Measurements from ENCODE around the gene NT5DC1.

The NT5DC1 gene

DNA sequence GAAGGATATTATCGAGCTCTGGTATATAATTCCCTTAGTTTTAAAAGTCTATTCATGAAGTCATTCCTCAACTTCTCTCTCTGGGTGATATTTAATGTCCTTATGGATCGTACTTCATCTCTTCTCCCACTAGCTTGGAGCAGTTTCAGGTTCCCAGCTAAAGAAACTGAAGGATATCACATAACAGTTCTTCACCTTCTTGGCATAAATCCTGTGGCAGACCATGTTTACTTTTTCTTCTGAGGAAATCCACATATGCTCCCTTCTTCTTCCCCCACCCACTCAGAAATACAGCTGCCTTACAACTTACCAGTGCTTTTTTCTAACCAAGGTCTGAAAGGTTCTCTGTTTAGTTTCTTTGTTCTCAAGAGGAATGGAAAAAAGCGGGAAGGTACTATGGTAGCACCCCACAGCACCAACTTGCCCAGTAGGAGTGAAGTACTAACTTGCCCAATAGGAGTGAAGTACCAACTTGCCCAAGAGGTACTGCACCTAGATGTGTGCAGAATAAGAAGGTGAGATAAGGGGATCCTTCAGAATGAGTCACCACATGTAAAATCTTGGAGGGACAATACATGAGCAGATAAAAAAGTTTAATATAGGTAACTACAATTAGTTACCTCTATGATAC is 100.1 kb downstream of the NT5DC1 start:
- no peak for FAIRE-seq

DNA sequence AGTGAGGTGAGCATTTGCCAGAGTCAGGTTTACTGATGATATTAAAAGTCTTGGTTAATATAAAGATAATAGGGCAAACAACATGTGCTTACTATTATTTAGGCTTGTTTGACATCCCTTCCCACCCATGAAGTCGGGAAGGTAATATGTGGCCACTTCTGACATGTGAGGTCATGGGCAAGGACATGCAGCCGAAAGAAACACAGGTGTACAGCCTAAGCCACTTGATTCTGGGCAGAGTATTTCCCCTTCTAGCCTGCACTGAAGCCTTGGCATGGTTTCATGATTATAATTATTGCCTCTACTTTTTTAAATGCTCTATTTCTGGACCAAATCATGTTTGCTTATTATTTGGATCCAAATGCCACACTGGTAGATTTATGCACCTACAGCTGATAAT is 100.9 kb downstream of the NT5DC1 start:
- no peak for FAIRE-seq

DNA sequence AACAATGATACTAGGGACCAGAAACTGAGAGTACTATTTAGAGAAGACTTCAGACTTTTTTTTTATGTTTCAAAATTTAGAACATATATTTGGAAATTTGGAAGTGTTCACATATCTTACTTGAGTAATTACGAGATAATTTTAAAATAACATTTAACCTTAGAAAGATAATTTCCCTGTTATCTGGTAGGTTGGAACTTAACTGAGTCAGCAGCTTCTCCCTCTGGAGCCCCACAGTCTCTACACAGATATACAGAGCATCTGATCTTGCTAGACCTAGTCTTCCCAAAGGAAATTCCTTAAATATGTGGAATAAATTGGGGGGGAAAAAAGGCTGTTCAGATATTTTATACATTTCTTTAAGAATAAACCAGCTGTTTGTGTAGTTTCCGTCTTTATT is 104.6 kb downstream of the NT5DC1 start:
- FAIRE-seq, result no peak

DNA sequence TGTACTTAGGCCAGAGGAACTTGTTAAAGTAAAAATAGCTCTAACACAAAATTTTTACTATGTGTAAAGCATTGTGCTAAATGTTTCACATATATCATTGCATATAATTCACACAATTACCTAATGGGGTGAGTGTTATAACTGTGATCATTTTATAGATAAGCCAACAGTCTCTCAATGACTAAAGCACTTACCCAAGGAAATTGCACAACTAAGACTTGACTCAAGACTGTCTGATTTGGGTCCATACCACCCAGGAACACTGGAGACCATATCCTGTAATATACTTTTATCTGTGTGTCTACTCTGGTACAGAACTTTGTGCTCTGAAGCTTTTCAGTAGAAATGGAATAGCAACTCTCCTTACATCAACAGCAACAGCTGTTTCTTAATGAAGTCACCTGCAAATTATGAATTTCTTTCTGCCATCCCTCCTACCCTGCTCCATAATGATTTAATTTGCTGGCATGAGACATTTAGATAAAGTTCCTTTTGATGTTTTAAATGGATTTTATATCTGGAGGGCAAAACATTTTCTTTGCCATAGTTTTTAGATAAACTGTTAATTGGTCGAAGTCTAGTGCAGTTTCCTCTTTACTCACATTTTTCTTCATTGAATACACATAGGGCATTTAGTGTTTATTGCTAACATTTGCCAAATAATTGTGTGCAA is 105.7 kb downstream of the NT5DC1 start:
- no peak for FAIRE-seq

DNA sequence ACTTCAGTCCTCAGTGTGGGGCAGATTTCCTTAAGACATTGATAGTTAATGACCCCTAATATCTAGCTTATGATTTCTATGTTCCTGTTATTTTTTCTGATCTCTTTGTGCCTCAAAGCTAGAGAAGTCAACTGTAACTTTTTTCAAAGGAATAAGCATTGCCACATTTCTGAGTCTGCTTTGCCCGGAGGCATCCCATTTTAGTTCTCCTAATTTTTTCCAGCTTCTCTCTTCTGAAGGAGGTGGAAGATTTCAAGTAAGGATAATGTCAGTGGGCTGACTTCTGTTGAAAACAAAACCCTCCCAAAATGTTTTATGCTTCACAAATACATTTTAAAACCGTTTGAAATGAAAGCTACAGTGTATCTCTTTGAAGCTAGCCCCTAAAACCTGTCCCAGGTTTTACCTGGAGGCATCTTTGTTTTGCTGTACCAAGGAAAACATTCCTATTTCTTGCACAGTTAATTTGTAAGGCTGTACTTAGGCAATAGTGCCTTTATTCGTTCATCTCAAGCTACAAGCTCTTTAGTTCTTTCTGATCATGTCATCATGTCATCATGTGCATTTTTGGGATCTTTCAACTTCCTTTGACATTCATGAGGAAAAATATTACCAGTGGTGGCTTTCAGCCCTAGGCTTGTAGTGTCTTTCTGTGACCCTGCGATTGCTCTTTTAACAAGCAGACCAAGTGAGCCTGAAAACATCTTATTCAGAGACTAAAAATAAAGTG is 107.6 kb downstream of the NT5DC1 start:
- no peak for FAIRE-seq

DNA sequence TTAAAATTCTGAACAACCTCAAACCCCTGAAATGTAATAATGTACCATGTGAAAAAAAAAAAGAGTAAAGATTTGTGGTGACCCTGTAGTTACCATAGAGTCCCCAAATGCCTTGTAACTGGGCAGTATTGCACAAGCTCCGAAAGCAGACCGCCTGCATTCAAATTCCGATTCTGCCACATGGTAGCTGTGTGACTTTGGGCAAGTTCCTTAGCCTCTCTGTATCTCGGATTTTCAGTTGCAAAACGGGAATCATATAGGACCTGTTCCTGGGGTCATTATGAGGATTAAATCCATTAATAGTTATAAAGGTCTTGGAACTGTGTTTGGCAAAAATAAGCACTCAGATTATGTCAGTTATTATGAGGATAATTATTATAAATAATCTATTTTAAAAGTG is 109.7 kb downstream of the NT5DC1 start:
- FAIRE-seq, result no peak

DNA sequence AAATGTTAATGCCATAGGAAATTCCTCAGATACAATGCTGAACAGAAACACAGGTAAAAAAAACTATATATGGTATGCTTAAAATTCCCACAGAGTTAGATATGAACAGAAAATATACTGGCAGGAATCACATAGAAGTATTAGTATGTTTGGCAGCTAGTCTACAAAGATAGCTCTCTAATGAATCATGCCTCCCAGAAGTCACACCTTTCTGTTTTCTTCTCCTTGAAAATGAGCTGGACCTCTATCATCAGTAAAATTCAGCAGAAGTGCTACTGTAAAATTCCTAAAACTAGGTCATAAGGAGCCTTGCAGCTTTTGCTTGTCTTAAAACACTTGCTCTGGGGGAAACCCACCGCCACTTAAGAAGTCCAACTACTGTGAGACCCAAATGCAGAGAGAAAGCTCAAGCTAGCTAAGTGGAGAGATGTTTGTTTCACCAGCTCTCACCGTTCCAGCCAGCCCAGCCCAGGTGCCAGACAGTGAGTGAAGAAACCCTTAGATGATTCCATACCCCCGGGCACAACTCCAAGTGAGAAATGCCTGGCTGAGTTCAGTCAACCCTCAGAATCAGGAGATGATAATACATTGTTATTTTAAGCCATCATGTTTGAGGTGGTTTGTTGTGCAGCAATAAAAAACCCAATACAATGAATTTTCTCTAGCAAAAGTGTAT is 110.2 kb downstream of the NT5DC1 start:
- no peak for FAIRE-seq

DNA sequence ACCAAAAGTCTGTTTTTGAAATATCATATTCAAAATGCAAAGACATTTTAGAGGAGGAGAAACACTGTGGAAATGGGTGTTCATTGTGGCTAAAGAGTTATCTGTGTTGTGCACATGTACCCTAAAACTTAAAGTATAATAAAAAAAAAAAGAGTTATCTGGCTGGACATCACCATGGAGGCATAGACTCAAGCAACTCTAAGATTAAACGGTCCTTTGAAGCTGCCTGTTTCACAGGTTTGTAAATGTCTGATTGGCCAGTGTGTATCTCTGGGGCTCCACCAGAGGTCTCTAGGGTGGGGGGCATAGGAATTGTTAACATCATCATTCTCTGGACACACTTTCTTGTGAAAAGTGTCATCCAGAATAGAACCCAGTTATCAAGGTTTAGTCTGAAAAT is 114.0 kb downstream of the NT5DC1 start:
- no peak for FAIRE-seq

DNA sequence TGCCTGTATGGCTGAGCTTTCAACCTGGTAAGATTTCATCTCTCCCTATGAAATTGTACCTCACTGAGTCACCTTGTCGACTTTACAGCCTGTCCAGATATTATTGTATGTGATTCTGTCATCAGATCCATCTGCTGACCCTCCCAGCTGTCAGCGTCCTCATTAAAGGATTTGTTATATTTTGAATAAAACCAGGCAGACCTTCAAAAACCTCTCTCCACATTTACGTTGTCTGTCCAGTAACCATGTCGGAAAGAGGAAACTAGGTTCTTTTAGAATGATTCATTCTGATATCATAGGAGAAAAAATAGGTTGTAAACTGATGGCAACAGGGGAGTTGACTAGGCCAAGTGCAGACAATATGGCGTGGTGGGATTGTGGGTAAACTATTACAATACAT is 114.8 kb downstream of the NT5DC1 start:
- FAIRE-seq, result no peak

DNA sequence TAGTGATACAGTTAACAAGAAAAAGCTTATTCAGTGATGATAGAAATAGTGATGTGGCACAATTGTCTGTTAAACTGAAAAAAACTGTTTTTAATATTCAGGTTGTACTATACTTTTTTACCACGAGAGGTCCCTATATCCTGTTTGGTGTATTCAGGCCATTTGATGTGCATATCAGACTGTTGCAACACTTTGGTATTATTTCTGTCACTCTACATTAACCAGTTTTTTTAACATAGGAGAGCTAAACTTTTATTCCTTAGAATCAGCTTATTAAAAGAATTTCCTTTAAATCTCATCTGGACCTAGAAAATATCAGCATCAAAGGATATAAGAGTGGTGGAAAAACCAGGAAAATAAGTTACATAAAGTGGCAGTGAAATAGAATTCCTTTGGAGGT is 116.4 kb downstream of the NT5DC1 start:
- peak; percentile 56 for FAIRE-seq

DNA sequence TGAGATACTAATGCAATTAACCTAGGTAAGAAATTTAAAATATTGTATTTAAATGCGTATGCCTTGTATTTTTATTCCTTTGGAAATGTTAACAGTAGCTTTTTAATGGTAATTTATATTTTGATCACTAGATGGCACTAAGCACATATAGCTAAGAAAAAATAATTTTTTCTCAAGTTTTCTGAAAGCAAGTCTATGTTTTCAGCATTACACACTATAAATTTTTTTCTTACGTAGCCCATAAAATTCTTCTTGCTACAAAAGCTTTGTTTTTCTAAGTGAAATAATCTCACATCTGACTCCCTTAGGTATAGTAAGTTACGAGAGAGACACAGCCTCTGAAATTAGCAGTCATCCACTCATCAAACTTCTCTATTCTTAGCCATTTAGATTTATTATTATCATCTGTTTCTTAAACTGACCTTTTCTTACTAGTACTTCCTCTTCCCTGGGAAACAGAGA is 117.5 kb downstream of the NT5DC1 start:
- peak; percentile 87 for FAIRE-seq

DNA sequence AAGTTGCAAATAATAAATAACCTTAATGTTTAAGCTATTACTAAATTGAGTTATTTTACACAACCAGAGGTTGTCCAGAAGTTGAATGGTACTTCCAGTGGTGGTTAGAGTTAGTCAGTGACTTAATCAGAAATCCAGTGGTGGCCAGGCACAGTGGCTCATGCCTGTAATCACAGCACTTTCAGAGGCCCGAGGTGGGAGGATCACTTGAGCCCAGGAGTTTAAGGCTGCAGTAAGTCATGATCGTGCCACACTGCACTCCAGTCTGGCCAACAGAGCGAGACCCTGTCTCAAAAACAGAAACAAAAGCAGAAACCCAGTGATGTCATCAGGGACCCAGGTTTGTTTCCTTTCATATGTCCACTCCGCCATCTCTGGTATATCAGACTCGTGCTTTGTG is 118.2 kb downstream of the NT5DC1 start:
- no peak for FAIRE-seq

DNA sequence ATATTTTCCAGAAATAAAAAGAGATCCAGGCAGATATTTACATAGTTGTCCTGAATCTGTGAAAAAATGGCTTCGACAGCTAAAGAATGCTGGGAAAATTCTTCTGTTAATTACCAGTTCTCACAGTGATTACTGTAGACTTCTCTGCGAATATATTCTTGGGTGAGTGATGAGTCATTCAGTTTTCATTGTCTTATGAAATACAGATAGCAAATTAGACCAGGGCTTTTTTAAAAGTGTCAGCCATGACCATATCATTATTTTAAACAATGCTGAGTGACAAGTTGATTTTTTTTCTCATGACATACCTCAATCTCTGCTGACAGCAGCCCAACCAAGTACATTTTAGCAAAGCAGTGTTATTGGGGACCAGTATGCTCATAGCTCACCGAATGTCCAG is 120.4 kb downstream of the NT5DC1 start:
- no peak for FAIRE-seq

DNA sequence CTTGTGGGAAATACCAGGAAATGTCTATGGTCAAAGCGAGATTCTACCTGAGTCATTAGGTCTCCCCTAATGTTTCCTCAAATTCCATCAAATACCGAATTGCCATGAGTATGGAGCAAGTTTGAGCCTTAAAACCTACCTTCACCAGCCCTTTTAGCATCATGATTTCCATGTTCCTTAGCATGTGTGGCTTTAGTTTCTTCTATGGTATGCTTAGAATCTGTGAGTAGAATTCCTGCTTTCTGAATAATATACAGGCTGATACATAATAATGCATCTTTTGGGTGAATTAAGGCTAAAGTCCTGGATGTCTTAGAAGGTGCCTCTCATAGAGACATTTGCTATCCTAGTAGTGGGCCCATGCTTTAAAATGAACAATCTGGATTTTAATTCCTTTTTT is 121.3 kb downstream of the NT5DC1 start:
- no peak for FAIRE-seq

DNA sequence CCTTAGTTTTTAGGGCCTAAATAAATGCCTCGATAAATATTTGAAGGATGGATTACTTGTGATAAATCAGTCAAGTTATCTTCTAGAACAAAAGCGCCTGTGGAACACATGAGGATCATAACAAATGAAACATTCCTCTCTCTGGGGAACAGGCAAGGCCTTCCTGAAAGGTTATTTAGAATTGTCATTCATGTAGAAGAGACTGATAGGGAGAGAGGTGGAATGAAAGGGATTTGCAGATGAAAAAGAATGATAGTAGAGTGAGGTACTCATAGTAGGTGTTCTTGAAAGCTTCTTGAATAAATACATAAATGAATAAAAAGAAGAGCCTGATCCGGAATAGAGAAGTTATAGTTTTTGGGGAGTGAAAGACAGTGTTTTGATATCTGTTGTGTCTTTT is 122.7 kb downstream of the NT5DC1 start:
- no peak for FAIRE-seq

DNA sequence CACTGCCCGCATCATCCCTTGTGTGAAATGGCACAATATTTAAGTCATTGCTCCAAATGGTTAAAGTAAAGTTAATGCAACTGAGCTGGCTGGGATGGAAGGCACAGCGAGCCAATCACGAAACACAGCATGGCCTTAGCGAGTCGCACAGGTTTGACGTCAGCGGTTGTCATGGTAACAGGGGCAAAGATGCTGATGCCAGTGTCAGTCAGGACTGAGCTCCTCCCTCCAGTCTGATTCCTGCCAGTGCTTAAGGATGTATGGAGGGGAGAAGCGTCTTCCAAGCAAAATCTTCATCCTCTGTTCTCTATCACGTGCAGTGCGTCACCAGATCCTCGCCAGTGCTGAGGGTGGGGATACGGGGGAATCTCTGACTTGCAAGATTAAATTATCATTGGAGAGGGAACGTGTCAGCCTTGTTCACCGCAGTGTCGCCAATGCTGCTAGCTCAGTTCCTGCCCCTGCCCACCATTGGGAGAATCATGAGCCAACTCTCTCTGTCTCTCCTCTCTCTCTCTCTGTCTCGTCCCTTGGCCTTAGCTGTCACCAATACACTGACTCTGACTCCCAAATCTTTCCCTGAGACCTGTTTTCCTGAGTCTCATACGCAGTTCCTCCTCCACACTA is 128.7 kb downstream of the NT5DC1 start:
- no peak for FAIRE-seq

DNA sequence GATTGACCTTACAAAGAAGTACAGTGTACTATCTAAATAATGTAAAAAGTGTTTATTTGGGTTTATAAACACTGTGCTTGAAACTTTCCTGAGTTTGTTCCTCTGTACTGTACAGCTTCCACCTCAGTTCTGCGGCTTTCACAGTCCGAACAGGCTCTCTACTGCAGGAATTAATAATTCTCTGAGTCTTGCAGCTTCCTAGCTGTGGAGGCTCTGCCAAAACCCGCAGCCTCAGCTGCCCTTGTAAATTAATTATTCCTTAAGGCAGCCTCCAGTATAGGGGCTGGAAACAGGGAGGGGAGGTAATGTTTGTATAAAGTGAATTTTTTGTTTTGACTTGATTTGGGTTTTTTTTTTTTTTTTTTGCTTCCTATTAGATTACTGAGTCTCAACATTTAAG is 134.0 kb downstream of the NT5DC1 start:
- FAIRE-seq, result no peak

DNA sequence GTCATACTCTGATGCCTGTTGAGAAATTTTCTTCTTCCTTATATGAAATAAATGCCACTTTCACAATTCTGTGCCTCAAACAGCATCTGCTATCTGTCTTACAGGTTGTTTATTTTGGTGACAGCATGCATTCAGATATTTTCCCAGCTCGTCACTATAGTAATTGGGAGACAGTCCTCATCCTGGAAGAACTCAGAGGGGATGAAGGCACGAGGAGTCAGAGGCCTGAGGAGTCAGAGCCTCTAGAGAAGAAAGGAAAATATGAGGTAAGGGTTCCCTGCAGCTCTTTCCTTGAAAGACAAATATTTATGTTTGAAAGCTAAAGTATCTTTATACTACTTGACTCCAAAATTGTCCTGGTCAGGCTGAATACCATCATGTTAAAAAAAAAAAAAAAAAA is 137.4 kb downstream of the NT5DC1 start:
- no peak for FAIRE-seq

DNA sequence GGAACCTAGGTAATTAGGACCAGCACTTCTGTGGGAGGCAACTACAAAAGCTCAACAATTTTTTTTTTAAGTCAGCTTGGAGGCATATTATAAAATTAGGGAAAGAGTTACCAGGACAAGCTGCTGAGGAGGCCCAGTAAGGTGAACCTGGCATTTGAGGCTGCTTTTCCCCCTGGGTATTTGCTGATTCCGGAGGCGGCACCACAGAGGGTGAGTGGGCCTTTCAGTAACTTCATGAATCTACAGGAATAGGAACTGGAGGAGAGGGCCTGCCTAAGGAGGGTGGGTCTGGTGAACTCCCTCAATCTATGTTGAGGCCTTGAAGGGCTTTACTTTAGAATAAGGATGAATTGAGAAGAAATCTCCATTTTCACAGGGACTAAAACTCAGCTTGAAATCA is 138.6 kb downstream of the NT5DC1 start:
- no peak for FAIRE-seq

DNA sequence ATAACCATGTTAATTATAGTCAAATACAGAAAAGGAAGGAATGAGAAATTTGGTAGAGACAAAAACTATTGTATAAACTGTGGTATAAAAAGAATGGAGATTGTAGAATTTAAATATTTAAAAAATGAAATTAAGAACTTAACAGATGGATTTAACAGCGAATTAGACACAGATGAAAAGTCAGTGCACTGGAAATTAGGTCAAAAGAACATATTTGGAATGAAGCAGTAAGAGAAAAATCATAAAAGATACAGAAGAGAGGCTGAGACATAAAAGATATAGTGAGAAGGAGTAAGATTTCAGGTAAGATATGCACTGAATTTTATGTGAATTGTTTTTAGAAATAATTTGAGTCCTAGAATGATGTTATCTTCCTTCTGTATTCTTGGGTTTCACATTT is 139.2 kb downstream of the NT5DC1 start:
- FAIRE-seq, result no peak

DNA sequence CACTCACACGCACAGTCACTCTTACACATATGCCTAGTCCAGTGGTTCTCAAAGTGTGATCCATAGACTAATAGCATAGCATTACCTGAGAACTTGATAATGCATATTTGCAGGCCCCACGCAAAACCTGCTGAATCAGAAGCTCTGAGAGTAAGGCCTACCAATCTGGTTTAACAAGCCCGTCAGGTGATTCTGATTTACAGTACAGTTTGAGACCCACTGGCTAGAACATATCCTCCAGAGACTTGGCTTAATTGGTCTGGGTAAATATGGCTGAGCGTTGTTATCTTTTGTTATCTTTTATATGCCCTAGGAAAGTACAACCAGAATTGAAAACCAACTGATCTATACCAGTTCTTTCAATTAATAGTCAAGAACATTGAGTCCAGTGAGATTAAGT is 143.6 kb downstream of the NT5DC1 start:
- FAIRE-seq, result no peak

DNA sequence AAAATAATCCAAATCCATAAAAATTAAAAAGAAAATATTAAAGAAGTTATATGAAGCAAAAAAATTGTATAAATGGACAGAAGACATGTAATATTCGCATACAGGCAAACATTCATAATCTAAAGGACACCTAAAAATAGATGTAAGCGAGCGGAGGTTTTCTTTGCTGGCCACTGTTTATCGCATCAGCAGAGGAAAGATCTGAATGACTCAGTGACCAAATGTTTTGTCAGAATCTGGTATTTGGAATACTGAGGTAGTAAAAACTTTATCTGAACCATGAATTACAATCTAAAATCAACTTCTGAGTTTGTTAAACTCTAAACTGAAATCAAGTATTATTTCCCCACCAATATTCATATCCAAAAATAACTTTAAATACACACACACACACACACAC is 145.4 kb downstream of the NT5DC1 start:
- no peak for FAIRE-seq

DNA sequence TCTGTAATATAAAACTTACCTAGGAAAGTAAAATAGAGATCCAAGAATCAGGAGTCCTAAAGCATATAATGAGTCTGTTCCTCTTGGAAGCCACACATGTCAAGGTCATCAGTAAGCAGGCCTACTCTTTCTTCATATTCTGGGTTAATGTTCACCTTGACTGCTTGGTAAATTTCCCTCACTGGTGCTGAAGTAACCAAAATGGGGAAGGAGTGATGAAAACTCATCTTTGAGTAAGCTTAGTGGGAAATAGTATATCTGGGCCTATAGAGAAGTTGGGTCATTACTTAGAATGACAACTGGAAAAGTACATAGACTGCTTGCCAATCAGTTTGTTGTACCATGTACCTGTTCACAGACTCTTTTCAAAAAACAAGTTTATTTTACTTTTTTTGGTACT is 146.6 kb downstream of the NT5DC1 start:
- no peak for FAIRE-seq
